Measurements from ENCODE around the gene ADAMTS20.
A peak's percentile ranks its signal among the peaks of the same experiment; 100 is the strongest.
"Not testable (repeated sequence)": the region's sequence is repeated elsewhere in the genome, so short reads cannot be mapped to it uniquely, and the experiment has no call there.

ADAMTS20 gene

GRCh38 chr12:43362910-43363694 lies 188.9 kb downstream of the ADAMTS20 start:
- DNase-seq (ENCODE audit: low spot score), result no peak

- no peak for DNase-seq (ENCODE audit: low spot score)
Measured at GRCh38 chr12:43361031-43361710, 190.8 kb downstream of the ADAMTS20 start.

- DNase-seq (ENCODE audit: low spot score), result not testable (repeated sequence)
Measured at GRCh38 chr12:43360001-43360400, 192.0 kb downstream of the ADAMTS20 start.

- no peak for DNase-seq (ENCODE audit: low spot score)
Measured at GRCh38 chr12:43357141-43357540, 194.9 kb downstream of the ADAMTS20 start.

- no peak for DNase-seq (ENCODE audit: low spot score)
Measured at GRCh38 chr12:43352001-43352400, 200.0 kb downstream of the ADAMTS20 start.

GRCh38 chr12:43349863-43350262 lies 202.1 kb downstream of the ADAMTS20 start:
- no peak for DNase-seq (ENCODE audit: low spot score)

- DNase-seq (ENCODE audit: low spot score), result no peak
Measured at GRCh38 chr12:43348221-43348620, 203.8 kb downstream of the ADAMTS20 start.

- DNase-seq (ENCODE audit: low spot score), result no peak
Measured at GRCh38 chr12:43347026-43347425, 205.0 kb downstream of the ADAMTS20 start.

- DNase-seq (ENCODE audit: low spot score), result no peak
Measured at GRCh38 chr12:43345023-43345422, 207.0 kb downstream of the ADAMTS20 start.

GRCh38 chr12:43341785-43342313 lies 210.2 kb downstream of the ADAMTS20 start:
- DNase-seq (ENCODE audit: low spot score), result not testable (repeated sequence)

- DNase-seq (ENCODE audit: low spot score), result peak; percentile 65
Measured at GRCh38 chr12:43338848-43339526, 213.0 kb downstream of the ADAMTS20 start.

- DNase-seq (ENCODE audit: low spot score), result no peak
Measured at GRCh38 chr12:43337571-43338444, 214.2 kb downstream of the ADAMTS20 start.

GRCh38 chr12:43336962-43337555 lies 214.9 kb downstream of the ADAMTS20 start:
- peak; percentile 40 for DNase-seq (ENCODE audit: low spot score)

- peak; percentile 44 for DNase-seq (ENCODE audit: low spot score)
Measured at GRCh38 chr12:43333644-43334043, 218.4 kb downstream of the ADAMTS20 start.

GRCh38 chr12:43332977-43333640 lies 218.9 kb downstream of the ADAMTS20 start:
- peak; percentile 85 for DNase-seq (ENCODE audit: low spot score)

GRCh38 chr12:43331935-43332334 lies 220.1 kb downstream of the ADAMTS20 start:
- no peak for DNase-seq (ENCODE audit: low spot score)

GRCh38 chr12:43329375-43329774 lies 222.6 kb downstream of the ADAMTS20 start:
- DNase-seq (ENCODE audit: low spot score), result no peak

GRCh38 chr12:43325786-43326185 lies 226.2 kb downstream of the ADAMTS20 start:
- no peak for DNase-seq (ENCODE audit: low spot score)

GRCh38 chr12:43320281-43320680 lies 231.7 kb downstream of the ADAMTS20 start:
- DNase-seq (ENCODE audit: low spot score), result no peak

- DNase-seq (ENCODE audit: low spot score), result no peak
Measured at GRCh38 chr12:43318021-43318420, 234.0 kb downstream of the ADAMTS20 start.
